ENCODE measurements around the gene TFEC.
"Not testable (repeated sequence)": the region's sequence is repeated elsewhere in the genome, so short reads cannot be mapped to it uniquely, and the experiment has no call there.

Gene TFEC

GRCh38 chr7:116030651-116031276 lies at the start of gene TFEC:
TFEC (minus strand) TSS chr7:116030763; CDS start chr7:115984441, 46,322 bp downstream.
- Histone ChIP-seq H3K36me3 (ENCODE audit: insufficient read depth, low read length) (no peaks in the 10 kb centered on the region), H2AFZ (ENCODE audit: low read depth, low read length) (no peak within 1 kb of the TSS), H3K4me1 (ENCODE audit: insufficient read depth, low read length) (no peaks in the 10 kb centered on the region), H3K27me3 (ENCODE audit: insufficient read depth, low read length) (no peaks in the 10 kb centered on the region), H3K4me3 (ENCODE audit: low read length) (no peak within 1 kb of the TSS), H3K9me3 (ENCODE audit: low read length) (no peaks in the 10 kb centered on the region)

- Histone ChIP-seq H3K4me3 (ENCODE audit: low read length) (no peak overlapping the region), H3K36me3 (ENCODE audit: insufficient read depth, low read length) (no peaks in the 10 kb centered on the region), H3K27me3 (ENCODE audit: insufficient read depth, low read length) (no peaks in the 10 kb centered on the region), H3K9me3 (ENCODE audit: low read length) (no peaks in the 10 kb centered on the region), H2AFZ (ENCODE audit: low read depth, low read length) (no peak overlapping the region), H3K4me1 (ENCODE audit: insufficient read depth, low read length) (no peaks in the 10 kb centered on the region)
These were observed 45.0 kb upstream of the TFEC start for GRCh38 chr7:116075351-116076145.

GRCh38 chr7:116071629-116072028 lies 41.1 kb upstream of the TFEC start:
- H3K36me3 ChIP-seq (ENCODE audit: insufficient read depth, low read length): no peaks in the 10 kb centered on the region
- H3K9me3 ChIP-seq (ENCODE audit: low read length): no peaks in the 10 kb centered on the region
- no peaks in the 10 kb centered on the region for H3K27me3 ChIP-seq (ENCODE audit: insufficient read depth, low read length)
- H3K4me3 ChIP-seq (ENCODE audit: low read length): no peak overlapping the region
- no peak overlapping the region for H2AFZ ChIP-seq (ENCODE audit: low read depth, low read length)
- H3K4me1 ChIP-seq (ENCODE audit: insufficient read depth, low read length): no peaks in the 10 kb centered on the region

- H3K4me1 ChIP-seq (ENCODE audit: insufficient read depth, low read length): no peaks in the 10 kb centered on the region
- no peaks in the 10 kb centered on the region for H3K27me3 ChIP-seq (ENCODE audit: insufficient read depth, low read length)
- no peak overlapping the region for H2AFZ ChIP-seq (ENCODE audit: low read depth, low read length)
- H3K9me3 ChIP-seq (ENCODE audit: low read length): no peaks in the 10 kb centered on the region
- H3K36me3 ChIP-seq (ENCODE audit: insufficient read depth, low read length): no peaks in the 10 kb centered on the region
- no peak overlapping the region for H3K4me3 ChIP-seq (ENCODE audit: low read length)
These were observed 33.6 kb upstream of the TFEC start for GRCh38 chr7:116064179-116064578.

- Histone ChIP-seq H3K27me3 (ENCODE audit: insufficient read depth, low read length) (no peaks in the 10 kb centered on the region), H3K4me1 (ENCODE audit: insufficient read depth, low read length) (no peaks in the 10 kb centered on the region), H3K36me3 (ENCODE audit: insufficient read depth, low read length) (no peaks in the 10 kb centered on the region), H2AFZ (ENCODE audit: low read depth, low read length) (no peak overlapping the region), H3K9me3 (ENCODE audit: low read length) (no peaks in the 10 kb centered on the region), H3K4me3 (ENCODE audit: low read length) (no peak overlapping the region)
These were observed 32.1 kb upstream of the TFEC start for GRCh38 chr7:116062666-116063065.

GRCh38 chr7:116052006-116052405 lies 21.4 kb upstream of the TFEC start:
- Histone ChIP-seq H3K36me3 (ENCODE audit: insufficient read depth, low read length) (no peaks in the 10 kb centered on the region), H2AFZ (ENCODE audit: low read depth, low read length) (no peak overlapping the region), H3K9me3 (ENCODE audit: low read length) (no peaks in the 10 kb centered on the region), H3K4me1 (ENCODE audit: insufficient read depth, low read length) (no peaks in the 10 kb centered on the region), H3K4me3 (ENCODE audit: low read length) (no peak overlapping the region), H3K27me3 (ENCODE audit: insufficient read depth, low read length) (no peaks in the 10 kb centered on the region)

- H3K4me1 ChIP-seq (ENCODE audit: insufficient read depth, low read length); H3K36me3 ChIP-seq (ENCODE audit: insufficient read depth, low read length); H2AFZ ChIP-seq (ENCODE audit: low read depth, low read length); H3K4me3 ChIP-seq (ENCODE audit: low read length); H3K27me3 ChIP-seq (ENCODE audit: insufficient read depth, low read length); H3K9me3 ChIP-seq (ENCODE audit: low read length): not testable (repeated sequence)
These were observed 16.7 kb upstream of the TFEC start for GRCh38 chr7:116047261-116047660.

GRCh38 chr7:116045532-116045931 lies 15.0 kb upstream of the TFEC start:
- H3K4me3 ChIP-seq (ENCODE audit: low read length): no peak overlapping the region
- no peaks in the 10 kb centered on the region for H3K4me1 ChIP-seq (ENCODE audit: insufficient read depth, low read length)
- H3K27me3 ChIP-seq (ENCODE audit: insufficient read depth, low read length): no peaks in the 10 kb centered on the region
- no peaks in the 10 kb centered on the region for H3K36me3 ChIP-seq (ENCODE audit: insufficient read depth, low read length)
- H3K9me3 ChIP-seq (ENCODE audit: low read length): no peaks in the 10 kb centered on the region
- H2AFZ ChIP-seq (ENCODE audit: low read depth, low read length): no peak overlapping the region

- Histone ChIP-seq H3K27me3 (ENCODE audit: insufficient read depth, low read length) (no peaks in the 10 kb centered on the region), H2AFZ (ENCODE audit: low read depth, low read length) (no peak overlapping the region), H3K4me3 (ENCODE audit: low read length) (no peak overlapping the region), H3K9me3 (ENCODE audit: low read length) (no peaks in the 10 kb centered on the region), H3K4me1 (ENCODE audit: insufficient read depth, low read length) (no peaks in the 10 kb centered on the region), H3K36me3 (ENCODE audit: insufficient read depth, low read length) (no peaks in the 10 kb centered on the region)
These were observed 11.1 kb upstream of the TFEC start for GRCh38 chr7:116041615-116042014.

GRCh38 chr7:116037401-116037800 lies 6.8 kb upstream of the TFEC start:
- Histone ChIP-seq H3K9me3 (ENCODE audit: low read length) (no peaks in the 10 kb centered on the region), H3K4me1 (ENCODE audit: insufficient read depth, low read length) (no peaks in the 10 kb centered on the region), H3K36me3 (ENCODE audit: insufficient read depth, low read length) (no peaks in the 10 kb centered on the region), H3K4me3 (ENCODE audit: low read length) (no peak overlapping the region), H3K27me3 (ENCODE audit: insufficient read depth, low read length) (no peaks in the 10 kb centered on the region), H2AFZ (ENCODE audit: low read depth, low read length) (no peak overlapping the region)

- Histone ChIP-seq H3K27me3 (ENCODE audit: insufficient read depth, low read length) (no peaks in the 10 kb centered on the region), H3K4me3 (ENCODE audit: low read length) (no peak overlapping the region), H2AFZ (ENCODE audit: low read depth, low read length) (no peak overlapping the region), H3K4me1 (ENCODE audit: insufficient read depth, low read length) (no peaks in the 10 kb centered on the region), H3K36me3 (ENCODE audit: insufficient read depth, low read length) (no peaks in the 10 kb centered on the region), H3K9me3 (ENCODE audit: low read length) (no peaks in the 10 kb centered on the region)
These were observed 3.8 kb upstream of the TFEC start for GRCh38 chr7:116034411-116034810.

- Histone ChIP-seq H3K4me1 (ENCODE audit: insufficient read depth, low read length) (no peaks in the 10 kb centered on the region), H3K27me3 (ENCODE audit: insufficient read depth, low read length) (no peaks in the 10 kb centered on the region), H3K9me3 (ENCODE audit: low read length) (no peaks in the 10 kb centered on the region), H2AFZ (ENCODE audit: low read depth, low read length) (no peak overlapping the region), H3K4me3 (ENCODE audit: low read length) (no peak overlapping the region), H3K36me3 (ENCODE audit: insufficient read depth, low read length) (no peaks in the 10 kb centered on the region)
These were observed 2.3 kb upstream of the TFEC start for GRCh38 chr7:116032886-116033285.

- H3K9me3 ChIP-seq (ENCODE audit: low read length): no peaks in the 10 kb centered on the region
- no peak overlapping the region for H2AFZ ChIP-seq (ENCODE audit: low read depth, low read length)
- no peaks in the 10 kb centered on the region for H3K27me3 ChIP-seq (ENCODE audit: insufficient read depth, low read length)
- no peaks in the 10 kb centered on the region for H3K36me3 ChIP-seq (ENCODE audit: insufficient read depth, low read length)
- no peak overlapping the region for H3K4me3 ChIP-seq (ENCODE audit: low read length)
- H3K4me1 ChIP-seq (ENCODE audit: insufficient read depth, low read length): no peaks in the 10 kb centered on the region
These were observed 1.8 kb downstream of the TFEC start for GRCh38 chr7:116028787-116029186.

All from neuron (in vitro differentiated cells).